Ramos (cell line): ENCODE results near the gene ADPRM.
"Not testable (repeated sequence)": the region's sequence is repeated elsewhere in the genome, so short reads cannot be mapped to it uniquely, and the experiment has no call there.

Source experiments
- in situ Hi-C: fragments of 300-500 bp; cut with MboI; formaldehyde crosslinking; loops from one replicate; pipeline ENCODE4 v1.14.3; 2022; ENCODE audit warnings: low sequenced_read_pairs; ENCODE audit not compliant: unreplicated experiment

Gene ADPRM

DNA sequence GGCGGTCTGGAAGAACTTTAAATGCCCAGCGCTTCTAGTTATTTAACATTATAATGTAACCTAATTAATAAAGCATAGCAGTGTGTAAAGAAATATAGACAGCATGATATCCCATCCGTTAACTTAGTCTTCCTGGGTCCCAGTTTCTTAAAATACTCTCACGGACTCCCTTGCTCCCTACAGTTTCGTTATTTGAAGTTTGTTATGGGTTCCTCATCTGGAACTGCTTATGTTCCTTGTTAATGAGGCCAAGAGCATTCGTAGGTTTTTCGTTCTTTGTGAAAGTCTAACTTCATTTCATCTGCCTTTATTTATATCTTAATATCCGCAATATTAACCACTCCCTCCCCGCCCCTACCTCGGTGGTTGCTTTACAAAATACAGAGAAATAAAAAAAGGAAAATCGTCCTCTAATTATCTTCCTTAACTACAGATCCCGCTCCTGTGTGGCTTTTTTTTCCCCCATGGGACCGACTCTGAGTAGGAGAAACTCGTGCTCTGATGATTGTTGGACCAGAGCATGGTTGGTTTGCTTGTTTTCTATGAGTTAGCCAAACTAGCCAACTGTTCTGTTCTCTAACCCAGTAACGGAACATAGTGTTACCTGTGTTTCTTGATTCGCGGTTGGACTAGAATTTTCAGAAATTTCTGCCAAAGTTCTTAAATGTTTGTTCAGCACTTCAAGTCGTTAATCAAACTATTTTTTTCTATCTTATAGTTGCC lies 863 bp downstream of the ADPRM start:
- in situ Hi-C loops, result no loop called here

GRCh38 chr17:10699856-10700255 lies 2.5 kb downstream of the ADPRM start:
- in situ Hi-C loops, result no loop called here

GRCh38 chr17:10702574-10702973 lies 5.2 kb downstream of the ADPRM start:
- in situ Hi-C loops, result no loop called here

DNA sequence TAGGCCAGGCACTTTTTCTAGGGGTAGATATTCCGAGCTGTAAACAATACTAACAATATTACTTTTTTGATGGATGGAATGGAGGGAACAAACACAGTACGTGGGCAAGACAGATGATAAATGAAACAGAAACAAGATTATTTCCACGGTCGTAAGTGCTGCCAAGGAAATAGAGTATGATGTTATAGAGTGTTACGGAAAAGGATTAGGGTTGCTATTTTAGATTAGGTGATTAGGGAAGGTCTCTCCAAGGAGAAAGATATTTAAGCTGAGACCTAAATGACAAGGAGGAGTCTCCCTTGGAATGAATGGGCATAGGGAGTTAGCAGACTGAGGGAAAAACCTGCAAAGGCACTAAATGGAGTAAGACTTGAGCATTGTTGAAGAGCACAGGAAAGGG lies 8.3 kb downstream of the ADPRM start:
- in situ Hi-C loops, result no loop called here

- in situ Hi-C loops, result no loop called here
Observed at GRCh38 chr17:10713318-10713717, 15.9 kb downstream of the ADPRM start.

DNA sequence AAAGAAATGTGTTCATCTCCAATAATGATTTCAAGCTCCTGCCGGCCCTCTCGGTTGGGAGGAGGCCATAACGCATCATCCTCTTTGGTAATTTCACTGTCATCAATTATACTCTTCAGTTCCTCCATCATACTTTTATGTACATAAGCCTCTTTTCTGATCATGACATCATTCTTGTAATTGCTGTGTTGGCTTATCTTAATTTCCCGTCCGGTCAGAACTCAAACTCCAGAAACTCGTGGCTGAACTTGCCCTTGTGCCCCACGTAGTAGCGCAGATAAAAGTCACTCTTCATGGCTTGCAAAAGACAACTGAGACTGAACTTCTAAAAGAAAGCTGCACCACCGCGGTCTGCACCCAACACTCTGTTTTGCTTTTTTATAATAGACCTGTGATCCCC lies 18.8 kb downstream of the ADPRM start:
- in situ Hi-C loops, result no loop called here

- in situ Hi-C loops, result no loop called here
Observed at GRCh38 chr17:10718547-10718946, 21.2 kb downstream of the ADPRM start.

GRCh38 chr17:10724546-10725195 lies 27.3 kb downstream of the ADPRM start:
- in situ Hi-C loops, result no loop called here

DNA sequence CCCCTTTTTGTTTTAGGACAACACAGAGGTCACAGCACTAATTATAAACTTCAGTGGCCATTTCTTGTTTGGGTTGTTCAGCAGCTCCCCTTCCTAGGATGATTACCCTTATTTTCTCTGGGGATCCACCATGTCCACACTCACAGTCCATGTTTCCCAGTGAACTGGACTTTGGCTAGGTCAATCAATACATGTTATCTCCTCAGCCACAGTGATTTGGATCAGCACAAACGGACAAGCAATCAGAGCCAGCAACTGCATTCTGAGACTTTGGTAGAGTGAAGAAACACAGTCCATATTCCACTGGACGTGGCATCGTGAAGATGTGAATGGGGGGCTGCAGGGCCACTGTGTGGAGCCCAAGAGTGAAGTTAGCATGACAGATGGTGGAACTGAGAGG lies 27.9 kb downstream of the ADPRM start:
- in situ Hi-C loops, result no loop called here

GRCh38 chr17:10726196-10726595 lies 28.8 kb downstream of the ADPRM start:
- in situ Hi-C loops, result no loop called here

GRCh38 chr17:10727192-10727591 lies 29.8 kb downstream of the ADPRM start:
- in situ Hi-C loops, result no loop called here

DNA sequence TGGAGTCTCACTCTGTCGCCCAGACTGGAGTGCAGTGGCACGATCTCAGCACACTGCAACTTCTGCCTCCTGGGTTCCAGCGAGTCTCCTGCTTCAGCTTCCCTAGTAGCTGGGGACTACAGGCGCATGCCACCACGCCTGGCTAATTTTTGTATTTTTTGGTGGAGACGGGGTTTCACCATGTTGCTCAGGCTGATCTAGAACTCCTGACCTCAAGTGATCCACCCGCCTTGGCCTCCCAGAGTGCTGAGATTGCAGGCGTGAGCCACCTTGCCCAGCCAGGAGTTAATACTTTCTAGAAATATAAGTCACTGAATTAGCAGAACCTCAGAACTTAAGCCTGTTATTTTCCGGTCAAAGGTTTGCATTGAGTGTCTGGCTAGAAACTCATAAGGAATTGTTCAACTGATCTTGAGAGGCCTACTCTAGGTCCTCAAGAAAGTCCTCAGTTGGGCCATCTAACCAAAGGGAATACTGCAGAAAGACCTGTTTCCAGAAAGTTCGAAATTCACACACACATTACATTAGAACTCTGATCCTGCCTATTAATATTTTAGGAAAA lies 31.0 kb downstream of the ADPRM start:
- in situ Hi-C loops, result no loop called here

- in situ Hi-C loops, result no loop called here
Observed at GRCh38 chr17:10729334-10730193, 32.2 kb downstream of the ADPRM start, which contains the start of gene TMEM220. Gene TMEM220, minus strand, starts transcription at chr17:10730023. Its CDS starts 172 bp downstream, at chr17:10729851.

GRCh38 chr17:10730247-10730646 lies 32.9 kb downstream of the ADPRM start:
- in situ Hi-C loops, result not testable (repeated sequence)

DNA sequence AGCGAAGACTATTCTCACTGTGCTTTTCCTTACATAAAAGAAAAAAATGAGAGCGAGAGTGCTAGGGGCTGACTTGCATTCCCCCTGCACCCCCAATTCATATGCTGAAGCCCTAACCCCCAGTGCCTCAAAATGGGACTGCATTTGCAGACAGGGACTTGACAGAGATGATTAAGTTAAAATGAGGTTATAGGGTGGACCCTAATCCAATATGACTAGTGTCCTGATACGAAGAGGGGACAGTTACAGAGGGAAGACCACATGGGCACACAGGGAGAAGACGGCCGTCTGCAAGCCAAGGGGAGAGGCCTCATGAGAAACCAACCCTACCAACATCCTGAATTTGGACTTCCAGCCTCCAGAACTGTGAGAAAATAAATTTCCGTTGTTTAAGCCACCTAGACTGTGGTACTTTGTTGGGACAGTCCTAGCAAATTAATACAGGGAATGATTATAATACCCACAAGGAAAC lies 34.0 kb downstream of the ADPRM start:
- in situ Hi-C loops, result no loop called here

GRCh38 chr17:10732121-10732520 lies 34.7 kb downstream of the ADPRM start:
- in situ Hi-C loops, result not testable (repeated sequence)

DNA sequence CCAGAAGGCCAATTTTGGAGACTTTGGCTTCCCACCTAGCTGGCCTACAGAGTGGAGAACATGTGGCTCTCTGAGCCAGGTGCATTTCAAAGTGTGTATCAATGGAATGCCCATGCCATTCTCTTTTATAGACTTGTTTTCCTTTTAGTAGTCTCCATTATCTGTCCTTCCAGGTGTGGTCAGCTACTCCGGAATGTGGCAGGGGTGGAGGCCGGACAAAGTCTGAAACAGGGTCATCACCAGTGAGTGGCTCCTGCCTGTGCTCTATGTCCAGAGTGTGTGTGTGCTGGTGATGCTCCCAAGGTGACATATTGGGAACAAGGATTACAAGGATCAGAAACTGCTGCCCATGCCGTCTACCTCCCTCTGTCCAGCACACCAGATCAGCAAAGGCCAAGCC lies 36.3 kb downstream of the ADPRM start:
- in situ Hi-C loops, result no loop called here

DNA sequence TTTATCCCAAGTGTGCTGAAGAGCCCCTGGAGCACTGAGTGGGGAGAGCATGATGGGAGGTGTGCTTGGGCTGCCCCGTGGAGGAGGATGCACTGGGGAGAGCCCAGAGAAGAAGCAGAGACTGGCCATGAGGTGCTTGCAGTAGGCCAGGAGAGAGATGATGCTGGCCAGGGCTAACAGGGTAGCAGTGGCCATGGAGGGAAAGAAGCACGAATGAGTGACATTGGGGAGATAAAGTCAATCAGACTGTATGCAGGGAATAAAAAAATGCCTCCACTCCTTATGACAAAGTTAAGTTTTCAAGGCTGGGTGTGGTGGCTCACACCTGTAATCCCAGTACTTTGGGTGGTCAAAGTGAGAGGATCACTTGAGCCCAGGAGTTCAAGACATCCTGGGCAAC lies 37.9 kb downstream of the ADPRM start:
- in situ Hi-C loops, result no loop called here

GRCh38 chr17:10735821-10736220 lies 38.4 kb downstream of the ADPRM start:
- in situ Hi-C loops, result no loop called here

GRCh38 chr17:10737168-10737622 lies 39.8 kb downstream of the ADPRM start:
- in situ Hi-C loops, result no loop called here
